HepG2 (cell line): ENCODE data around the gene RGS19. TPM values are rescaled to one million over a fixed set of nuclear protein-coding genes. Genes with fewer than 3 reads are reported as not detected.
A peak's percentile ranks its signal among the peaks of the same experiment; 100 is the strongest.

Source experiments
- AKAP8 ChIP-seq: sonication (generic); formaldehyde crosslinking; IDR thresholded peaks from 2 replicates; pipeline ENCODE4 v1.5.1; 2020; ENCODE audit warnings: mild to moderate bottlenecking, missing genetic modification reagents
- BHLHE40 ChIP-seq: IDR thresholded peaks from 2 replicates; pipeline ENCODE4 v1.6.1; 2011; ENCODE audit warnings: low read length, improper control_type of control experiment
- CBX5 ChIP-seq: sonication (generic); formaldehyde crosslinking; IDR thresholded peaks from 2 replicates; pipeline ENCODE4 v1.4.0; 2020; ENCODE audit warnings: missing genetic modification reagents, borderline replicate concordance
- GTF2F1 ChIP-seq: fragments of 150-350 bp; IDR thresholded peaks from 2 replicates; pipeline ENCODE4 v1.6.1; 2014; ENCODE audit warnings: low read length
- HNF4A ChIP-seq: sonication (generic); formaldehyde crosslinking; IDR thresholded peaks from 2 replicates; pipeline ENCODE4 v1.4.0; 2020; ENCODE audit warnings: missing genetic modification reagents
- KMT2A ChIP-seq: sonication (generic); formaldehyde crosslinking; IDR thresholded peaks from 2 replicates; pipeline ENCODE4 v1.4.0; 2020; ENCODE audit warnings: missing genetic modification reagents
- MBD4 ChIP-seq: IDR thresholded peaks from 2 replicates; pipeline ENCODE4 v1.6.1; 2012; ENCODE audit warnings: low read length, inconsistent platforms, borderline replicate concordance
- PTBP1 ChIP-seq: fragments of 200-400 bp; formaldehyde crosslinking; IDR thresholded peaks from 2 replicates; pipeline ENCODE4 v1.6.1; 2018; ENCODE audit warnings: low read length, low read depth; ENCODE audit not compliant: poor library complexity, severe bottlenecking
- SAFB2 ChIP-seq: sonication (generic); formaldehyde crosslinking; IDR thresholded peaks from 2 replicates; pipeline ENCODE4 v1.5.1; 2020; ENCODE audit warnings: missing genetic modification reagents, low read depth, mild to moderate bottlenecking, borderline replicate concordance
- SUZ12 ChIP-seq: fragments of 150-350 bp; IDR thresholded peaks from 2 replicates; pipeline ENCODE4 v1.6.1; 2014; ENCODE audit warnings: low read depth, low read length
- ZFP90 ChIP-seq: sonication (generic); formaldehyde crosslinking; IDR thresholded peaks from 2 replicates; pipeline ENCODE4 v1.8.0; 2022; ENCODE audit warnings: missing genetic modification reagents, mild to moderate bottlenecking, inconsistent platforms, borderline replicate concordance
- ZNF331 ChIP-seq: sonication (generic); formaldehyde crosslinking; IDR thresholded peaks from 2 replicates; pipeline ENCODE4 v1.4.0; 2020; ENCODE audit warnings: missing genetic modification reagents
- ZNF468 ChIP-seq: sonication (generic); formaldehyde crosslinking; IDR thresholded peaks from 2 replicates; pipeline ENCODE4 v1.8.0; 2022; ENCODE audit warnings: mild to moderate bottlenecking, moderate library complexity, missing genetic modification reagents
- ZNF546 ChIP-seq: sonication (generic); formaldehyde crosslinking; conservative IDR thresholded peaks from 2 replicates; pipeline ENCODE4 v1.8.1; 2023; ENCODE audit warnings: mild to moderate bottlenecking, missing genetic modification reagents
- ZNF616 ChIP-seq: sonication (generic); formaldehyde crosslinking; IDR thresholded peaks from 2 replicates; pipeline ENCODE4 v1.5.0; 2020; ENCODE audit warnings: low read depth, mild to moderate bottlenecking, missing genetic modification reagents
- ZNF619 ChIP-seq: sonication (generic); formaldehyde crosslinking; IDR thresholded peaks from 2 replicates; pipeline ENCODE4 v1.4.0; 2020; ENCODE audit warnings: mild to moderate bottlenecking, missing genetic modification reagents
- ZNF850 ChIP-seq: sonication (generic); formaldehyde crosslinking; conservative IDR thresholded peaks from 2 replicates; pipeline ENCODE4 v1.9.0; 2021; ENCODE audit warnings: mild to moderate bottlenecking, missing genetic modification reagents
- polyA plus RNA-seq, 8 experiments: library from polyadenylated mRNA; depleted of rRNA in 3 of 8; stranded (reverse) in 7 of 8; unstranded in 1 of 8; fragments of >200 nt; fragmentation: Illumina TruSeq in 4 of 8; extraction: Trizol in 4 of 8; gene quantifications; 2 replicates each; pipeline versions ENCODE4 v1.2.1 to v1.2.3, GENCODE V29; 2011 to 2016; ENCODE audit warnings: low read depth in 4 of 8, missing spikeins in 1 of 8, mixed read lengths in 1 of 8; ENCODE audit not compliant: insufficient read depth in 1 of 8
- total RNA-seq, 5 experiments: library from RNA; depleted of rRNA; stranded (reverse); fragments of >200 nt; fragmentation: Illumina TruSeq; extraction: Trizol; gene quantifications; 2 replicates each; pipeline ENCODE4 v1.2.3, GENCODE V29; 2016; ENCODE audit warnings: low read depth in 1 of 5
- TF ChIP-seq, protein P1 (sequence below): sonication (generic); formaldehyde crosslinking; IDR thresholded peaks from 2 replicates; pipeline ENCODE4 v1.9.0; 2021; ENCODE audit warnings: missing genetic modification reagents, borderline replicate concordance
- TF ChIP-seq, protein P2 (sequence below): sonication (generic); formaldehyde crosslinking; IDR thresholded peaks from 2 replicates; pipeline ENCODE4 v1.8.1; 2023; ENCODE audit warnings: mild to moderate bottlenecking, missing genetic modification reagents
- TF ChIP-seq, protein P3 (sequence below): sonication (generic); formaldehyde crosslinking; IDR thresholded peaks from 2 replicates; pipeline ENCODE4 v1.5.0; 2020; ENCODE audit warnings: missing genetic modification reagents
- TF ChIP-seq, protein P4 (sequence below): sonication (generic); formaldehyde crosslinking; IDR thresholded peaks from 2 replicates; pipeline ENCODE4 v1.4.0; 2020; ENCODE audit warnings: mild to moderate bottlenecking, low read depth, missing genetic modification reagents
- TF ChIP-seq, protein P5 (sequence below): sonication (generic); formaldehyde crosslinking; IDR thresholded peaks from 2 replicates; pipeline ENCODE4 v1.4.0; 2020; ENCODE audit warnings: mild to moderate bottlenecking, low read depth, missing genetic modification reagents

The RGS19 gene
- total and polyA plus RNA-seq, 2 of the 13 experiments (the other 11 are each of a cell fraction or from before 2014, with no cell fraction given): 10.7 to 11.9 TPM

DNA sequence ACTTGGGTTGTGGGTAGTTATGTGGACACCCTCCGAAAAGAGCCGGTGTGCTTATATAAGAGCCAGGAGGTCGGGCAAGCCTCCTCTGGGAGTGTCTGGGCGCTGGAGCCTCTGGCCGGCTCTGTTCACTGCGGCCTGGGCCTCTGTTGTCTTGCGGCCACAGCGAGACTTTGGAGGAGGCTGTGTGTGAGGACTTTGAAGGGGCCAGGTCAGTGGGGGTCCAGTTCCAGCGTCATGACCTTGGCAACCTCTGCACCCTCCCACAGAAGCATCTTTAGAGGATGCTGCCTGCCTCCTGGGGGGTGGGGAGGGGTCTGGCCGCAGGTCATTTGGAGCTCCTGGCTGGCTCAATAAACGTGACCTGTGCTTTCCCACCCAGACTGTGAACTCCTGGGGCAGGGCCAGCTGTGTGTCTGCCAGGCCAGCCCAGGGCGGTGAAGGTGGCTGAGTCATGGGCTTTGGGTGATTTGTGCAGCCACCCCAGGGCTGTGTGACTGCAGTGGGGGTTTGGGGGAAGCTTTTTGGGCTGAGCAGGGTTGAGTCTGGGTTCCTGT, 15.1 kb downstream of the RGS19 start (continued):
- TF ChIP-seq ZNF616 (CRISPR knock-in tag) (peak; percentile 86), CBX5 (CRISPR knock-in tag) (no peak), ZNF619 (0 out of 2 replicates have a peak, but pooled peaks have one; percentile 20), MBD4 (no peak), SAFB2 (CRISPR knock-in tag) (no peak; the same call in 1 of the 2 replicates), ZNF468 (no peak), GTF2F1 (no peak), AKAP8 (CRISPR knock-in tag) (peak; percentile 25; the same call in 1 of the 2 replicates), ZFP90 (no peak; the same call in 1 of the 2 replicates), BHLHE40 (peak; percentile 71; the same call in 1 of the 2 replicates), ZNF331 (peak; percentile 2; the same call in 1 of the 2 replicates), SUZ12 (no peak), ZNF546 (CRISPR knock-in tag) (no peak; the same call in 1 of the 2 replicates), PTBP1 (peak; percentile 88), HNF4A (no peak), ZNF850 (CRISPR knock-in tag) (peak; percentile 88; the same call in 1 of the 2 replicates), KMT2A (CRISPR knock-in tag) (0 out of 2 replicates have a peak, but pooled peaks have one; percentile 14)
- TF ChIP-seq, protein P1, sequence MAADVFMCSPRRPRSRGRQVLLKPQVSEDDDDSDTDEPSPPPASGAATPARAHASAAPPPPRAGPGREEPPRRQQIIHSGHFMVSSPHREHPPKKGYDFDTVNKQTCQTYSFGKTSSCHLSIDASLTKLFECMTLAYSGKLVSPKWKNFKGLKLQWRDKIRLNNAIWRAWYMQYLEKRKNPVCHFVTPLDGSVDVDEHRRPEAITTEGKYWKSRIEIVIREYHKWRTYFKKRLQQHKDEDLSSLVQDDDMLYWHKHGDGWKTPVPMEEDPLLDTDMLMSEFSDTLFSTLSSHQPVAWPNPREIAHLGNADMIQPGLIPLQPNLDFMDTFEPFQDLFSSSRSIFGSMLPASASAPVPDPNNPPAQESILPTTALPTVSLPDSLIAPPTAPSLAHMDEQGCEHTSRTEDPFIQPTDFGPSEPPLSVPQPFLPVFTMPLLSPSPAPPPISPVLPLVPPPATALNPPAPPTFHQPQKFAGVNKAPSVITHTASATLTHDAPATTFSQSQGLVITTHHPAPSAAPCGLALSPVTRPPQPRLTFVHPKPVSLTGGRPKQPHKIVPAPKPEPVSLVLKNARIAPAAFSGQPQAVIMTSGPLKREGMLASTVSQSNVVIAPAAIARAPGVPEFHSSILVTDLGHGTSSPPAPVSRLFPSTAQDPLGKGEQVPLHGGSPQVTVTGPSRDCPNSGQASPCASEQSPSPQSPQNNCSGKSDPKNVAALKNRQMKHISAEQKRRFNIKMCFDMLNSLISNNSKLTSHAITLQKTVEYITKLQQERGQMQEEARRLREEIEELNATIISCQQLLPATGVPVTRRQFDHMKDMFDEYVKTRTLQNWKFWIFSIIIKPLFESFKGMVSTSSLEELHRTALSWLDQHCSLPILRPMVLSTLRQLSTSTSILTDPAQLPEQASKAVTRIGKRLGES (CRISPR knock-in tag): peak; percentile 26; the same call in 1 of the 2 replicates
- TF ChIP-seq, protein P2, sequence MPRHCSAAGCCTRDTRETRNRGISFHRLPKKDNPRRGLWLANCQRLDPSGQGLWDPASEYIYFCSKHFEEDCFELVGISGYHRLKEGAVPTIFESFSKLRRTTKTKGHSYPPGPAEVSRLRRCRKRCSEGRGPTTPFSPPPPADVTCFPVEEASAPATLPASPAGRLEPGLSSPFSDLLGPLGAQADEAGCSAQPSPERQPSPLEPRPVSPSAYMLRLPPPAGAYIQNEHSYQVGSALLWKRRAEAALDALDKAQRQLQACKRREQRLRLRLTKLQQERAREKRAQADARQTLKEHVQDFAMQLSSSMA (CRISPR knock-in tag): no peak
- TF ChIP-seq, protein P3, sequence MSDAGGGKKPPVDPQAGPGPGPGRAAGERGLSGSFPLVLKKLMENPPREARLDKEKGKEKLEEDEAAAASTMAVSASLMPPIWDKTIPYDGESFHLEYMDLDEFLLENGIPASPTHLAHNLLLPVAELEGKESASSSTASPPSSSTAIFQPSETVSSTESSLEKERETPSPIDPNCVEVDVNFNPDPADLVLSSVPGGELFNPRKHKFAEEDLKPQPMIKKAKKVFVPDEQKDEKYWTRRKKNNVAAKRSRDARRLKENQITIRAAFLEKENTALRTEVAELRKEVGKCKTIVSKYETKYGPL: 0 out of 2 replicates have a peak, but pooled peaks have one; percentile 43
- TF ChIP-seq, protein P4, sequence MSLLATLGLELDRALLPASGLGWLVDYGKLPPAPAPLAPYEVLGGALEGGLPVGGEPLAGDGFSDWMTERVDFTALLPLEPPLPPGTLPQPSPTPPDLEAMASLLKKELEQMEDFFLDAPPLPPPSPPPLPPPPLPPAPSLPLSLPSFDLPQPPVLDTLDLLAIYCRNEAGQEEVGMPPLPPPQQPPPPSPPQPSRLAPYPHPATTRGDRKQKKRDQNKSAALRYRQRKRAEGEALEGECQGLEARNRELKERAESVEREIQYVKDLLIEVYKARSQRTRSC (CRISPR knock-in tag): peak; percentile 75; the same call in 1 of the 2 replicates
- TF ChIP-seq, protein P5, sequence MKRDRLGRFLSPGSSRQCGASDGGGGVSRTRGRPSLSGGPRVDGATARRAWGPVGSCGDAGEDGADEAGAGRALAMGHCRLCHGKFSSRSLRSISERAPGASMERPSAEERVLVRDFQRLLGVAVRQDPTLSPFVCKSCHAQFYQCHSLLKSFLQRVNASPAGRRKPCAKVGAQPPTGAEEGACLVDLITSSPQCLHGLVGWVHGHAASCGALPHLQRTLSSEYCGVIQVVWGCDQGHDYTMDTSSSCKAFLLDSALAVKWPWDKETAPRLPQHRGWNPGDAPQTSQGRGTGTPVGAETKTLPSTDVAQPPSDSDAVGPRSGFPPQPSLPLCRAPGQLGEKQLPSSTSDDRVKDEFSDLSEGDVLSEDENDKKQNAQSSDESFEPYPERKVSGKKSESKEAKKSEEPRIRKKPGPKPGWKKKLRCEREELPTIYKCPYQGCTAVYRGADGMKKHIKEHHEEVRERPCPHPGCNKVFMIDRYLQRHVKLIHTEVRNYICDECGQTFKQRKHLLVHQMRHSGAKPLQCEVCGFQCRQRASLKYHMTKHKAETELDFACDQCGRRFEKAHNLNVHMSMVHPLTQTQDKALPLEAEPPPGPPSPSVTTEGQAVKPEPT: no peak
